GM10248 (cell line): ENCODE measurements around the gene PLEKHG3.

Experiments used
- CTCF ChIA-PET: fragments of 300-600 bp; sonication (Branson Sonifier 250); formaldehyde crosslinking; extraction: SDS; loops from one replicate; lab custom pipeline; 2021; ENCODE audit warnings: antibody characterized with exemption; lab: Yijun Ruan, JAX
- POLR2A ChIA-PET: fragments of 350-650 bp; sonication (Branson Sonifier 250); formaldehyde crosslinking; extraction: SDS; loops from one replicate; lab custom pipeline; 2020; ENCODE audit warnings: antibody characterized with exemption; lab: Yijun Ruan, JAX
- DNase-seq: peaks from one replicate; pipeline ENCODE4 v3.0.0; 2012; ENCODE audit errors: extremely low spot score
- CTCF ChIP-seq: IDR thresholded peaks from 2 replicates; pipeline ENCODE4 v1.5.1; 2012; ENCODE audit warnings: mild to moderate bottlenecking, low read depth; ENCODE audit errors: extremely low read depth, missing control alignments, control extremely low read depth

The PLEKHG3 gene

DNA sequence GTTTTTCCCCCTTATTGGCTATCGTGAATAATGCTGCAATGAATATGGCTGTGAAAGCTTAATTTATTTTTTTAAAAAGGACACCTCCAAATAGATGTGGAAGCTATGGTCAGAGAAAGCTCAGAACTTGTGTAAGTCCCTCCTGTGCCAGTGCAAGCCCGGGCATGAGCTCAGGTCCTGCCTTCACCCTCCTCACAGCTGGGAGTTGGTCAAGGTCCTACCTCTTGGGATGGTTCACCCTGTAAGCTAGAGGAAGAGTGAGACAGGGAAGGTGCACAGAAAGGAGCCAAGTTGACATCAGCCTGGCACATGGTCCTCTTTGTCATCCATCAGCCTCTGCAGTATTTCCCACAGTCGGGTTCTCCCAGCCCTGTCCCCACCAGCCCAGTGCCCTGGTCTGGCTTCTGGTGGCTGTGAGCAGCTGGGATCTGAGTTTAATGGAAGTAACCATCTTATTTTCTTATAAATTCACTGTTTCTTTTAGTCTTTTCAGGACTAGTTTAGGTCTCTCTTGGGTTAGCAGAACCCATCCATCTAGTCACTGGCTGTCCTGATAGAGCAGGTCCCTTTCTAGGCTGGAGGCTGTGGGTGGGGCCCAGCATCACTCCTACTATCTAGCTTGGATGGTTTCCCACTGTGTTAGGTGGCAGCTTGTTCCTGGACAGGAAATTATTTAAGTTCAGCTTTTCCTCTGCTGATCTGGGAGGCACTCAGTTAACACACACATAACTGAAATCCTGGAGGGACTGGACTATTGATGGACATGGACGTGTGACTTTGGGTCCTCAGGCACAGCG is 11.8 kb upstream of the PLEKHG3 start:
- DNase-seq: no peak
- TF ChIP-seq CTCF: no peak
- CTCF ChIA-PET: interaction anchor here (0.9 kb wide), 1 partner anchor 67 kb away, joined by 3 read pairs; no protein-coding TSS in a partner anchor
- POLR2A ChIA-PET: no interaction called here

DNA sequence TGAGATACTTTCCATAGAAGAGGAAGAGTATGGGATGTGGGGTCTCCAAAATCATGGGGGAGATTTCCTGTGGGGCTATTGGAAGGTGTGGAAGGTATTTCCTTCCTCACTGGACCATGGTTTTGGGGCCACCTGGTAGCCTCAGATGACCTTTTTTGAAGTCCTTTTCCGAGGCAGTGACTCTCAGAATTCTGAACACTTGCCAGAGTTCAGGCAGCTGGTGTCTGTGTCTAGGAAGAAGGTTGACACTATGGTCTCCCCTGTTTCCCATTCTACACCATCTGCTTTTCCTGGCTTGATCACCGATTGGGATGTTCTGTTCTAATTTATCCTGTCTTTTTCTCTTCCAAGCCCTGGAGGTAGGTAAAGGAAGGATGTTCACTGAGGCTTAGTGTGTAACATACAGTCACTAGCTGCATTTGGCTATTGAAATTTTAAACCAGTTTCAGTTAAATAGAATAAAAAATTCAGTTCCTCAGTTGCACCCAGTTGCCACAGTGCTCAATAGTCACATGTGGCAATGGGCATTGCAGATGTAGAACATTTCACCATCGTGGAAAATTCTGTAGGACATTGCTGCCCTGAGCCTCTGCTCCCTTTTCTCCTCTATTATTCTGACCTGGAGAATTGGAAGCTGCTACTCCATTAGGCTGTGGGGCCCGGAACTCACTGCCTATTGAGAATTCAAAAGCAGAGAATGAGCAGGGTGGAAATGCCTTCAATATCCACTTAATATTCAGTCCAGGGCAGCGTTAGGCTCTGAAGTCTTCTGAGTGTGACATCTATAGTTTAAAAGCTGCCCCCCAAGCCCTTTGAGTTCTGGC is 11.0 kb upstream of the PLEKHG3 start:
- DNase-seq: no peak
- POLR2A ChIA-PET: no interaction called here
- CTCF ChIA-PET: interaction anchor here (0.9 kb wide), 1 partner anchor 66 kb away, joined by 3 read pairs; no protein-coding TSS in a partner anchor
- no peak for TF ChIP-seq CTCF

- ChIA-PET POLR2A (no interaction called here), CTCF (no interaction called here)
- no peak for DNase-seq
- TF ChIP-seq CTCF: no peak
Measured at GRCh38 chr14:64693810-64694165, 10.4 kb upstream of the PLEKHG3 start.

DNA sequence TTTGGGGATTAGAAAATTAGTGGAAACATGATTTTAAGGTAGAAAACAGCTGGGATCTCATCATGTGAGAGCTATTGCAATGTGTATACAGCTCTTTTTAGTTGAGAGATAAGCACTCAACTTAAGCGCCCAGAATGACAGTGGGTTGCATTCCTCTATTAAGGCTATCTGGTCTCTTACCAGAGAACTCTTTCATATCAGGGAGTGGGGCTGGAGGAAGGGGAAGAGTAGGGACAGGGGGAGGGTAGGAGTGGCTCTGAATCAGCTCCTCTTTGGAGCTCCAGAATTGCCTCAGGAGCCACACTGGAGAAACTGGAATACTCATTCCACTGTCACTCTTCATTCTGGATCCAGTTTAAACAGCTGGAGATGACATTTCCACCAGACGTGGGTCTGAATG is 9.2 kb upstream of the PLEKHG3 start:
- no peak for TF ChIP-seq CTCF
- ChIA-PET CTCF (interaction anchor here (1.3 kb wide), 1 partner anchor 14 kb away, joined by 5 read pairs; no protein-coding TSS in a partner anchor), POLR2A (no interaction called here)
- DNase-seq: no peak

DNA sequence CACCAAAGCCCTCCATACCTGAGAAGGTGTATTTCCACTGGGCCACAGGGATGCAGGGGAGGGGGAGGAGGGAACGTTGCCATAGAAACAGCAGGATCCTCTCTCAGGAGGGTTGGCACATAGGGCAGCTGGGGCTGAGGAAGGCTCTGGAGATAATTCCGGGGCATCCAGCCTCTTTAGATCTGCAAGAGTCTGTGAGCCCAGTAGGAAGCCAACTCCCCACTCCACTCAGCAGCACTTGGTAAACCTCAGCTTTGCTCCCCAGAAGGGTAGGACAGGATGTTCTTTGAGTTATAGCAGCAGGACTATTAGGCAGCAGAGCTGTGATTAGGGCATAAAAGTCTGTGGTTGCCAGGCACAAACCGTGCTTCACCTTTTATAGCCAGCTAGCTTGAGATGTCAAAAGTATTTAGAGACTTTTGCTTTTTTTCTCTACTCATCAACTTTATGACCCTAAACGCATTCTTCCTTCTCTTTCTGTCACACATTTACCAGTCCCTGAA is 7.8 kb upstream of the PLEKHG3 start:
- ChIA-PET CTCF (interaction anchor here (1.3 kb wide), 1 partner anchor 13 kb away, joined by 5 read pairs; no protein-coding TSS in a partner anchor), POLR2A (no interaction called here)
- DNase-seq: no peak
- TF ChIP-seq CTCF: no peak

- no peak for DNase-seq
- ChIA-PET CTCF (interaction anchor here (0.6 to 1.1 kb wide), 2 partner anchors 62 to 63 kb away, joined by 3 read pairs; no protein-coding TSS in a partner anchor), POLR2A (no interaction called here)
- no peak for TF ChIP-seq CTCF
Measured at GRCh38 chr14:64698903-64699302, 5.3 kb upstream of the PLEKHG3 start.
